ENCODE results near the gene TRAK2.

- no peak for TF ChIP-seq EZH2 (IDR thresholded peaks at IDR 0.05; ENCODE audit: low read length, missing control alignments)
- no peak for TF ChIP-seq CTCF (conservative IDR thresholded peaks at IDR 0.05 in 1 of 2, IDR thresholded peaks at IDR 0.05 in 1 of 2; ENCODE audit: low read depth in 1 of 2, low read length in 2 of 2)
These were observed 31.3 kb upstream of the TRAK2 start for GRCh38 chr2:201482543-201482942.

Data from fibroblast of lung (primary cell).